GM12878 (cell line): ENCODE measurements around the gene TMEM168. TPM values are rescaled to one million over a fixed set of nuclear protein-coding genes. Genes with fewer than 3 reads are reported as not detected.
"Not testable (repeated sequence)": the region's sequence is repeated elsewhere in the genome, so short reads cannot be mapped to it uniquely, and the experiment has no call there.

Source experiments
- ATAC-seq: fragments of 200-7000 bp; cut with Tn5 transposase; 3 replicates; pipeline ENCODE4 v1.9.1; 2020; ENCODE audit warnings: mild to moderate bottlenecking, moderate library complexity
- BruUV-seq: library from RNA; stranded (reverse); fragments of 400-500 nt; replicated peaks from 2 replicates; lab custom pipeline; 2021; lab: Mats Ljungman, UMichigan
- CTCF ChIA-PET: fragments of 300-600 bp; sonication (Branson Sonifier 250); formaldehyde crosslinking; extraction: SDS; loops from one replicate; lab custom pipeline; 2021; ENCODE audit warnings: inconsistent platforms; lab: Yijun Ruan, JAX
- POLR2A ChIA-PET: fragments of 350-600 bp; formaldehyde crosslinking; extraction: SDS; loops from one replicate; lab custom pipeline; 2021; ENCODE audit warnings: inconsistent platforms; lab: Charles Lee
- RAD21 ChIA-PET: fragments of 300-600 bp; sonication (Branson Sonifier 250); formaldehyde crosslinking; loops from one replicate; lab custom pipeline; 2023; ENCODE audit warnings: antibody characterized with exemption; ENCODE audit not compliant: unreplicated experiment; lab: Charles Lee
- SMC1A ChIA-PET: fragments of 300-600 bp; sonication (Branson Sonifier 250); formaldehyde crosslinking; loops from one replicate; lab custom pipeline; 2023; ENCODE audit not compliant: unreplicated experiment, uncharacterized antibody; lab: Charles Lee
- DNase-seq: peaks from one replicate; pipeline ENCODE4 v3.0.0-alpha.2; 2011; ENCODE audit warnings: low read depth, low spot score
- FAIRE-seq: peaks from 3 replicates; lab custom pipeline; 2011; peaks lifted over from hg19 to GRCh38; lab: Jason Lieb, UNC
- H2AFZ ChIP-seq: 2 replicates; pipeline ENCODE4 v1.6.0; 2011; ENCODE audit warnings: low read depth, low read length, control low read depth; ENCODE audit not compliant: control insufficient read depth
- H3K27ac ChIP-seq: 2 replicates; pipeline ENCODE4 v1.5.1; 2011; ENCODE audit warnings: control low read depth; ENCODE audit not compliant: control insufficient read depth, insufficient read depth
- H3K27me3 ChIP-seq, 2 experiments: replicated peaks in 1 of 2; 2 replicates each; pipeline versions ENCODE4 v1.6.0 to v1.6.1; 2011; ENCODE audit warnings: low read length in 1 of 2; ENCODE audit not compliant: control insufficient read depth in 2 of 2, insufficient read depth in 2 of 2
- H3K36me3 ChIP-seq, 2 experiments: 2 replicates each; pipeline ENCODE4 v1.5.1; 2011; ENCODE audit warnings: low read length in 1 of 2; ENCODE audit not compliant: control insufficient read depth in 2 of 2, insufficient read depth in 2 of 2
- H3K4me1 ChIP-seq: 2 replicates; pipeline ENCODE4 v1.6.1; 2011; ENCODE audit warnings: mild to moderate bottlenecking, low read length, moderate library complexity, mixed read lengths; ENCODE audit not compliant: control insufficient read depth, insufficient read depth
- H3K4me2 ChIP-seq: 2 replicates; pipeline ENCODE4 v1.6.0; 2011; ENCODE audit warnings: control low read depth; ENCODE audit not compliant: control insufficient read depth, insufficient read depth
- H3K4me3 ChIP-seq: fragments of 200-600 bp; sonication (generic); 2 replicates; pipeline ENCODE4 v1.5.1; 2016
- H3K79me2 ChIP-seq: 2 replicates; pipeline ENCODE4 v1.6.0; 2011; ENCODE audit warnings: low read length; ENCODE audit not compliant: control insufficient read depth, insufficient read depth
- H3K9ac ChIP-seq: 2 replicates; pipeline ENCODE4 v1.8.0; 2011; ENCODE audit warnings: low read length, control low read depth, mixed read lengths; ENCODE audit not compliant: control insufficient read depth, insufficient read depth
- H3K9me3 ChIP-seq: replicated peaks from 3 replicates; pipeline ENCODE4 v1.5.1; 2011; ENCODE audit warnings: mild to moderate bottlenecking, low read length; ENCODE audit not compliant: control insufficient read depth, insufficient read depth
- H4K20me1 ChIP-seq: 2 replicates; pipeline ENCODE4 v1.6.0; 2011; ENCODE audit not compliant: control insufficient read depth, insufficient read depth
- ATF7 ChIP-seq: fragments of 450-650 bp; IDR thresholded peaks from 2 replicates; pipeline ENCODE4 v1.6.1; 2016; ENCODE audit warnings: low read depth, mild to moderate bottlenecking
- CBX3 ChIP-seq: fragments of 200-600 bp; sonication (generic); IDR thresholded peaks from 2 replicates; pipeline ENCODE4 v1.6.1; 2016; ENCODE audit warnings: low read depth, borderline replicate concordance
- CBX5 ChIP-seq: sonication (generic); IDR thresholded peaks from 2 replicates; pipeline ENCODE4 v1.6.1; 2016; ENCODE audit warnings: low read depth, moderate library complexity, mild to moderate bottlenecking, inconsistent platforms
- CHD2 ChIP-seq: IDR thresholded peaks from 2 replicates; pipeline ENCODE4 v1.6.1; 2011; ENCODE audit warnings: low read depth, low read length, improper control_type of control experiment, borderline replicate concordance
- FOXM1 ChIP-seq: IDR thresholded peaks from 2 replicates; pipeline ENCODE4 v1.6.1; 2012; ENCODE audit warnings: low read depth, mild to moderate bottlenecking, inconsistent platforms, low read length, moderate library complexity
- GATAD2B ChIP-seq: fragments of 450-650 bp; conservative IDR thresholded peaks from 2 replicates; pipeline ENCODE4 v1.6.1; 2017; ENCODE audit warnings: low read depth, mild to moderate bottlenecking, moderate library complexity
- JUND ChIP-seq: IDR thresholded peaks from 2 replicates; pipeline ENCODE4 v1.6.1; 2012; ENCODE audit warnings: low read depth, mild to moderate bottlenecking, low read length, improper control_type of control experiment, moderate library complexity
- NFIC ChIP-seq: IDR thresholded peaks from 2 replicates; pipeline ENCODE4 v1.6.1; 2012; ENCODE audit warnings: low read depth, mild to moderate bottlenecking, inconsistent platforms, low read length, moderate library complexity
- NRF1 ChIP-seq: conservative IDR thresholded peaks from 2 replicates; pipeline ENCODE4 v1.6.1; 2011; ENCODE audit warnings: mild to moderate bottlenecking, low read depth, low read length, improper control_type of control experiment
- SMAD5 ChIP-seq: IDR thresholded peaks from 2 replicates; pipeline ENCODE4 v1.6.1; 2016; ENCODE audit warnings: antibody characterized with exemption, low read depth
- STAT3 ChIP-seq: IDR thresholded peaks from 2 replicates; pipeline ENCODE4 v1.6.1; 2011; ENCODE audit warnings: low read depth, low read length, improper control_type of control experiment
- USF1 ChIP-seq: IDR thresholded peaks from 2 replicates; pipeline ENCODE4 v1.6.1; 2011; ENCODE audit warnings: borderline replicate concordance, low read depth, mild to moderate bottlenecking, moderate library complexity, mixed read lengths, low read length; ENCODE audit not compliant: insufficient read depth; ENCODE audit errors: extremely low read length
- YBX1 ChIP-seq: fragments of 450-650 bp; IDR thresholded peaks from 2 replicates; pipeline ENCODE4 v1.6.1; 2016; ENCODE audit warnings: antibody characterized with exemption
- ZBTB4 ChIP-seq: fragments of 450-650 bp; formaldehyde crosslinking; IDR thresholded peaks from 2 replicates; pipeline ENCODE4 v1.4.0; 2022; ENCODE audit warnings: mild to moderate bottlenecking, moderate library complexity
- ZZZ3 ChIP-seq: IDR thresholded peaks from 2 replicates; pipeline ENCODE4 v1.6.1; 2011; ENCODE audit warnings: low read depth; ENCODE audit not compliant: control insufficient read depth, insufficient read length
- WGBS: methylation state at CpG from one replicate; pipeline ENCODE4 v1.1.6; 2016; ENCODE audit warnings: low lambda C conversion rate; ENCODE audit not compliant: insufficient replicate concordance, insufficient coverage; ENCODE audit errors: missing lambda C conversion rate; 5-methylcytosine and 5-hydroxymethylcytosine counted together
- in situ Hi-C: fragments of 300-500 bp; cut with MboI; formaldehyde crosslinking; loops from 9 replicates; pipeline ENCODE4 v1.14.3; 2018; ENCODE audit warnings: mixed read lengths
- intact Hi-C: fragments of 100-400 bp; cut with micrococcal nuclease; formaldehyde crosslinking; loops from one replicate; pipeline ENCODE4 v1.14.2; 2022; ENCODE audit not compliant: unreplicated experiment
- polyA plus RNA-seq, 11 experiments: library from polyadenylated mRNA; depleted of rRNA in 4 of 11; unstranded in 6 of 11; stranded (reverse) in 5 of 11; fragments of >200 nt; fragmentation: Nextera tagmentation in 4 of 11; fragmentation: Illumina TruSeq in 1 of 11; extraction: Ambion mirVana in 4 of 11; extraction: Trizol in 1 of 11; gene quantifications; 1 replicate in 1 of 11; 2 replicates in 10 of 11; pipeline versions ENCODE4 v1.2.1 to v1.2.3, GENCODE V29; 2011 to 2016; ENCODE audit warnings: inconsistent platforms in 2 of 11, missing spikeins in 2 of 11, low read depth in 1 of 11
- total RNA-seq, 4 experiments: library from RNA; depleted of rRNA in 3 of 4; stranded (reverse); fragments of >200 nt in 3 of 4; fragmentation: Illumina TruSeq in 1 of 4; extraction: Trizol in 1 of 4; gene quantifications; 2 replicates each; pipeline versions ENCODE4 v1.2.1 to v1.2.3, GENCODE V29; 2013 to 2021

TMEM168 gene
- total and polyA plus RNA-seq, 10 of the 15 experiments (the other 5 are each of a cell fraction or from before 2014, with no cell fraction given): 9.1 to 44.2 (median 19.8) TPM

DNA sequence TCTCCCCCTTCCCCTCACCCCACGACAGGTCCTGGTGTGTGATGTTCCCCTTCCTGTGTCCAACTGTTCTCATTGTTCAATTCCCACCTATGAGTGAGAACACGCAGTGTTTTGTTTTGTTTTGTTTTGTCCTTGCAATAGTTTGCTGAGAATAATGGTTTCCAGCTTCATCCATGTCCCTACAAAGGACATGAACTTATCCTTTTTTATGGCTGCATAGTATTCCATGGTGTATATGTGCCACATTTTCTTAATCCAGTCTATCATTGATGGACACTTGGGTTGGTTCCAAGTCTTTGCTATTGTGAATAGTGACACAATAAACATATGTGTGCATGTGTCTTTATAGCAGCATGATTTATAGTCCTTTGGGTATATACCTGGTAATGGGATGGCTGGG lies 58.9 kb downstream of the TMEM168 start:
- H3K4me2 ChIP-seq, SMC1A ChIA-PET, FAIRE-seq, POLR2A ChIA-PET, H2AFZ ChIP-seq, H3K79me2 ChIP-seq, ATAC-seq, in situ Hi-C loops, CTCF ChIA-PET, H3K9me3 ChIP-seq, BruUV-seq, H3K36me3 ChIP-seq, H4K20me1 ChIP-seq, H3K4me3 ChIP-seq, H3K27ac ChIP-seq, H3K27me3 ChIP-seq, H3K9ac ChIP-seq, RAD21 ChIA-PET, DNase-seq, H3K4me1 ChIP-seq, intact Hi-C loops: not testable (repeated sequence)
- WGBS: 42% methylated on average over 2 of the region's 2 CpGs

- H3K27me3 ChIP-seq: no peaks in the 10 kb centered on the region
- in situ Hi-C loops: no loop called here
- no peaks in the 10 kb centered on the region for H3K9me3 ChIP-seq
- H2AFZ ChIP-seq: no peak overlapping the region
- ChIA-PET SMC1A (interaction anchor here (1.2 kb wide), 1 partner anchor 56 kb away, joined by 4 read pairs; no protein-coding TSS in a partner anchor), POLR2A (no interaction called here), CTCF (no interaction called here), RAD21 (no interaction called here)
- no peak overlapping the region for H3K4me2 ChIP-seq
- DNase-seq (no peak), ATAC-seq (no peak), FAIRE-seq (no peak)
- no peak overlapping the region for H3K4me3 ChIP-seq
- H3K4me1 ChIP-seq: no peaks in the 10 kb centered on the region
- 33% methylated on average over 3 of the region's 3 CpGs for WGBS
- intact Hi-C loops: no loop called here
- no TSS peak for BruUV-seq
- no peaks in the 10 kb centered on the region for H4K20me1 ChIP-seq
- H3K79me2 ChIP-seq: no peaks in the 10 kb centered on the region
- H3K27ac ChIP-seq: no peak overlapping the region
- no peaks in the 10 kb centered on the region for H3K36me3 ChIP-seq
- no peak overlapping the region for H3K9ac ChIP-seq
- TF ChIP-seq STAT3: no peak
- no peak for TF ChIP-seq ATF7
- no peak for TF ChIP-seq JUND
- TF ChIP-seq SMAD5: no peak
- TF ChIP-seq YBX1: no peak
- TF ChIP-seq USF1: no peak
- TF ChIP-seq CBX3: no peak
- no peak for TF ChIP-seq NRF1
- no peak for TF ChIP-seq NFIC
- no peak for TF ChIP-seq FOXM1
- TF ChIP-seq CBX5: no peak
- no peak for TF ChIP-seq ZBTB4 (CRISPR knock-in tag)
- TF ChIP-seq CHD2: no peak
- TF ChIP-seq GATAD2B: no peak
- TF ChIP-seq ZZZ3: no peak
Observed at GRCh38 chr7:112726076-112726475, 64.1 kb downstream of the TMEM168 start.
